Large intestine (tissue), 3 donors: Measurements from ENCODE around the gene PDE4C. TPM values are rescaled to one million over a fixed set of nuclear protein-coding genes. Genes with fewer than 3 reads are reported as not detected.

Source experiments
- DNase-seq, 2 donors: peaks; one replicate each; pipeline versions ENCODE4 v3.0.0 to v3.0.0-alpha.2; 2013
- H3K27ac ChIP-seq: one replicate; pipeline ENCODE4 v1.5.1; 2013; ENCODE audit warnings: low read length
- H3K27me3 ChIP-seq: 2 replicates; pipeline ENCODE4 v1.6.1; 2013; ENCODE audit warnings: low read length; ENCODE audit not compliant: control insufficient read depth, insufficient read depth
- H3K36me3 ChIP-seq: 2 replicates; pipeline ENCODE4 v1.6.1; 2013; ENCODE audit warnings: low read length; ENCODE audit not compliant: control insufficient read depth, insufficient read depth
- H3K4me1 ChIP-seq: one replicate; pipeline ENCODE4 v1.6.1; 2013; ENCODE audit warnings: low read length; ENCODE audit not compliant: control insufficient read depth, insufficient read depth
- H3K4me3 ChIP-seq: one replicate; pipeline ENCODE4 v1.5.1; 2013; ENCODE audit warnings: low read length
- H3K9me3 ChIP-seq: one replicate; pipeline ENCODE4 v1.6.1; 2013; ENCODE audit warnings: mild to moderate bottlenecking, low read depth, low read length, moderate library complexity; ENCODE audit not compliant: control insufficient read depth
- WGBS: methylation state at CpG from one replicate; pipeline ENCODE4 v1.1.5; 2013; ENCODE audit warnings: low lambda C conversion rate; ENCODE audit not compliant: insufficient coverage; 5-methylcytosine and 5-hydroxymethylcytosine counted together
- polyA plus RNA-seq: library from polyadenylated mRNA; unstranded; fragments of 120-200 nt; gene quantifications from one replicate; pipeline ENCODE4 v1.2.1, GENCODE V29; 2013

Gene PDE4C
- polyA plus RNA-seq, 1 donor = 1.2 TPM

- H3K4me3 ChIP-seq = no peak overlapping the region
- H3K36me3 ChIP-seq = peaks cover under 1% of the 10 kb centered on the region
- H3K27ac ChIP-seq = no peak overlapping the region
- H3K4me1 ChIP-seq = peaks cover 4% of the 10 kb centered on the region
- peak in 1 of 2 donors; percentile 40 for DNase-seq
- no peaks in the 10 kb centered on the region for H3K27me3 ChIP-seq
- no peaks in the 10 kb centered on the region for H3K9me3 ChIP-seq
Observed at GRCh38 chr19:18183529-18183928, 42.7 kb downstream of the PDE4C start.

- no peaks in the 10 kb centered on the region for H3K27me3 ChIP-seq
- H3K9me3 ChIP-seq = no peaks in the 10 kb centered on the region
- H3K36me3 ChIP-seq = peaks cover 30% of the 10 kb centered on the region
- no peak overlapping the region for H3K4me3 ChIP-seq
- no peak overlapping the region for H3K27ac ChIP-seq
- no peak for DNase-seq
- peaks cover 11% of the 10 kb centered on the region for H3K4me1 ChIP-seq
- WGBS = no CpG with 5 or more reads among the region's 5 CpGs
Observed at GRCh38 chr19:18179957-18180356, 46.3 kb downstream of the PDE4C start.

GRCh38 chr19:18176367-18177310, 49.6 kb downstream of the PDE4C start:
- Histone ChIP-seq H3K9me3 (no peaks in the 10 kb centered on the region), H3K4me1 (peaks cover 23% of the 10 kb centered on the region), H3K27ac (no peak overlapping the region), H3K4me3 (no peak overlapping the region), H3K27me3 (peaks cover 4% of the 10 kb centered on the region), H3K36me3 (peaks cover 31% of the 10 kb centered on the region)
- DNase-seq = no peak
- WGBS = no CpG with 5 or more reads among the region's 19 CpGs

GRCh38 chr19:18174983-18175382, 51.3 kb downstream of the PDE4C start:
- Histone ChIP-seq H3K27me3 (peaks cover 4% of the 10 kb centered on the region), H3K4me3 (peak overlapping the region; percentile 73), H3K36me3 (peaks cover 43% of the 10 kb centered on the region), H3K9me3 (no peaks in the 10 kb centered on the region), H3K4me1 (peaks cover 23% of the 10 kb centered on the region), H3K27ac (peak overlapping the region; percentile 79)
- no CpG with 5 or more reads among the region's 11 CpGs for WGBS
- no peak for DNase-seq

Other genes starting within 250 kb of the PDE4C start
- gene ARRDC2, start 218.3 kb downstream of the PDE4C start, polyA plus RNA-seq = 7.7 TPM
- gene IL12RB1, start 139.5 kb downstream of the PDE4C start, polyA plus RNA-seq = 1.2 TPM
- gene MAST3, start 128.7 kb downstream of the PDE4C start, polyA plus RNA-seq = 27.9 TPM
- gene PIK3R2, start 73.3 kb downstream of the PDE4C start, polyA plus RNA-seq = 67.7 TPM
- gene IFI30, start 52.6 kb downstream of the PDE4C start, polyA plus RNA-seq = 270 TPM
- 7.3 TPM for gene MPV17L2, start 33.2 kb downstream of the PDE4C start, polyA plus RNA-seq
- 5.3 TPM for gene RAB3A, start 22.4 kb downstream of the PDE4C start, polyA plus RNA-seq
- 5.5 TPM for gene IQCN, start 48.0 kb upstream of the PDE4C start, polyA plus RNA-seq
- gene JUND, start 55.2 kb upstream of the PDE4C start, polyA plus RNA-seq = 163 TPM
- gene LSM4, start 96.6 kb upstream of the PDE4C start, polyA plus RNA-seq = 94.8 TPM
- gene PGPEP1, start 114.2 kb upstream of the PDE4C start, polyA plus RNA-seq = 77.2 TPM
- 20.3 TPM for gene GDF15, start 159.7 kb upstream of the PDE4C start, polyA plus RNA-seq
- 3.1 TPM for gene LRRC25, start 171.2 kb upstream of the PDE4C start, polyA plus RNA-seq
- gene SSBP4, start 193.0 kb upstream of the PDE4C start, polyA plus RNA-seq = 105 TPM
- 64.4 TPM for gene ISYNA1, start 211.7 kb upstream of the PDE4C start, polyA plus RNA-seq